GM21447 (cell line): ENCODE data around the gene ERCC1.
A peak's percentile ranks its signal among the peaks of the same experiment; 100 is the strongest.
"Not testable (repeated sequence)": the region's sequence is repeated elsewhere in the genome, so short reads cannot be mapped to it uniquely, and the experiment has no call there.

Experiments used
- ATAC-seq: cut with Tn5 transposase; IDR thresholded peaks from one replicate; pipeline ENCODE4 v1.9.1; 2021; ENCODE audit not compliant: unreplicated experiment

Gene ERCC1

GRCh38 chr19:45431008-45431407 is 7.3 kb upstream of the ERCC1 start:
- ATAC-seq: not testable (repeated sequence)

- ATAC-seq: not testable (repeated sequence)
Observed at GRCh38 chr19:45429896-45430295, 6.2 kb upstream of the ERCC1 start.

GRCh38 chr19:45428384-45429231 is 4.9 kb upstream of the ERCC1 start:
- no peak for ATAC-seq

GRCh38 chr19:45424191-45425058 is 708 bp upstream of the ERCC1 start:
- ATAC-seq: no peak

GRCh38 chr19:45423033-45423588 is 606 bp downstream of the ERCC1 start:
- no peak for ATAC-seq

GRCh38 chr19:45421947-45422498 is 1.7 kb downstream of the ERCC1 start:
- no peak for ATAC-seq

GRCh38 chr19:45420871-45421270 is 2.8 kb downstream of the ERCC1 start:
- ATAC-seq: no peak

- ATAC-seq: no peak
Observed at GRCh38 chr19:45420356-45420755, 3.4 kb downstream of the ERCC1 start.

GRCh38 chr19:45419895-45420294 is 3.8 kb downstream of the ERCC1 start:
- no peak for ATAC-seq

- ATAC-seq: peak; percentile 58
Observed at GRCh38 chr19:45419396-45419795, 4.3 kb downstream of the ERCC1 start.

GRCh38 chr19:45418802-45419201 is 4.9 kb downstream of the ERCC1 start:
- no peak for ATAC-seq

GRCh38 chr19:45417151-45417550 is 6.6 kb downstream of the ERCC1 start:
- no peak for ATAC-seq

- ATAC-seq: no peak
Observed at GRCh38 chr19:45414468-45414867, 9.2 kb downstream of the ERCC1 start.

GRCh38 chr19:45413497-45413896 is 10.2 kb downstream of the ERCC1 start:
- ATAC-seq: no peak

GRCh38 chr19:45410330-45410729 is 13.4 kb downstream of the ERCC1 start:
- ATAC-seq: not testable (repeated sequence)

GRCh38 chr19:45409557-45409920 is 14.2 kb downstream of the ERCC1 start:
- no peak for ATAC-seq

- no peak for ATAC-seq
Observed at GRCh38 chr19:45408830-45409556, 14.7 kb downstream of the ERCC1 start.

GRCh38 chr19:45408121-45408520 is 15.6 kb downstream of the ERCC1 start:
- ATAC-seq: no peak

GRCh38 chr19:45407585-45407984 is 16.1 kb downstream of the ERCC1 start:
- not testable (repeated sequence) for ATAC-seq

GRCh38 chr19:45407091-45407375 is 16.7 kb downstream of the ERCC1 start:
- no peak for ATAC-seq
